Measurements from ENCODE around the gene GABRG3. TPM values are rescaled to one million over a fixed set of nuclear protein-coding genes. Genes with fewer than 3 reads are reported as not detected.

GABRG3 gene
- total RNA-seq, 2 donors from 2014 or later, result not detected

GRCh38 chr15:27495963-27496459 lies 525.0 kb downstream of the GABRG3 start:
- no peaks in the 10 kb centered on the region for H3K36me3 Mint-ChIP-seq
- H3K27ac Mint-ChIP-seq, result no peak overlapping the region
- no peaks in the 10 kb centered on the region for H3K27me3 Mint-ChIP-seq
- H3K4me1 Mint-ChIP-seq (ENCODE audit: low read depth in 2 of 2), result no peaks in the 10 kb centered on the region
- no peak for ATAC-seq
- DNase-seq (ENCODE audit: low spot score), result no peak
- peaks cover 9% of the 10 kb centered on the region for H3K9me3 Mint-ChIP-seq
- no peak overlapping the region for H3K4me3 Mint-ChIP-seq

GRCh38 chr15:27498700-27499099 lies 527.7 kb downstream of the GABRG3 start:
- no peaks in the 10 kb centered on the region for H3K36me3 Mint-ChIP-seq
- H3K4me1 Mint-ChIP-seq (ENCODE audit: low read depth in 2 of 2), result no peaks in the 10 kb centered on the region
- no peak overlapping the region for H3K27ac Mint-ChIP-seq
- no peak overlapping the region for H3K4me3 Mint-ChIP-seq
- DNase-seq (ENCODE audit: low spot score), result no peak
- ATAC-seq, result no peak
- no peaks in the 10 kb centered on the region for H3K27me3 Mint-ChIP-seq
- H3K9me3 Mint-ChIP-seq, result peaks cover 13% of the 10 kb centered on the region

- Mint-ChIP-seq H3K27ac (no peak overlapping the region), H3K9me3 (peaks cover 14% of the 10 kb centered on the region), H3K27me3 (no peaks in the 10 kb centered on the region), H3K4me1 (ENCODE audit: low read depth in 2 of 2) (no peaks in the 10 kb centered on the region), H3K4me3 (no peak overlapping the region), H3K36me3 (no peaks in the 10 kb centered on the region)
- DNase-seq (ENCODE audit: low spot score), result no peak
- no peak for ATAC-seq
Observed at GRCh38 chr15:27499191-27499590, 528.2 kb downstream of the GABRG3 start.

DNA sequence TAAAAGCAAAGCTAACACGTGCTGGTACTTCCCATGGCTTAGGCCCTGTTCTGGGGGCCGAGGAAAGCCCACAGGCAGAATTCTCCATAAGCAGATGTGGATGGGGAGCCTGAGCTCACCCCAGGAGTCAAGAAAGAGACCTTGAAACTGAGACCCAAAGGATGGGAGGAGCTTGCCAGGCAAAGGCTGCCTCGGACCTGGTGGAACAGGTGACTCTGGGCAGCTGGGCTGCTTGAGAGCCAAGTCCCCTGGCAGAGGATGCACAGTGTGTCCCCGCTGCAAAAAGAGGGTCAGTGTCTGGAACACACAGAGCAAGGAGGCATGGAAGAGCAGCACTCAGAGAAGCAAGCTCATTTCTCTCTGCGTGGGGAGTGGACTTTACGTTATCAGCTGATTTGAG lies 528.7 kb downstream of the GABRG3 start:
- peak in 1 of 2 donors; percentile 20 for ATAC-seq
- peaks cover 14% of the 10 kb centered on the region for H3K9me3 Mint-ChIP-seq
- H3K27me3 Mint-ChIP-seq, result no peaks in the 10 kb centered on the region
- H3K4me1 Mint-ChIP-seq (ENCODE audit: low read depth in 2 of 2), result no peaks in the 10 kb centered on the region
- no peak for DNase-seq (ENCODE audit: low spot score)
- no peaks in the 10 kb centered on the region for H3K36me3 Mint-ChIP-seq
- no peak overlapping the region for H3K4me3 Mint-ChIP-seq
- no peak overlapping the region for H3K27ac Mint-ChIP-seq

DNA sequence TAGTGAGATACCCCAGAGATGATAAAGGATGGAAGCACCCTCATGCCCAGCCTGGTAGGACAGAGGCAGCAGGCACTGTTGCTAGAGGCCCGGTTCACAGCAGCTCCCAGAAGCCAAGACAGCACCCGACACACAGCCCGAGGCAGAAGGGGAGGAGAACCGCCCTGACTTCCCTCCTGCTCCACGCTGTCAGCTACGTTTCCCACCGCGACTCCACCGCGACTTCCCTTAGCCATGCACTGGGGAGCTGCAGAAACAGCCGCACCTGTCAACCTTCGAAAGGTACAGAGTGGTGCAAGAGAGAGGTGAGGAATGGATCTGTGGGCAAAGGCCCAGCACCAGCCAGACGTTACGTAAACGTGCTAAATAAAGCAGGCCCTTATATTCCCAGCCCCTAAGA lies 529.2 kb downstream of the GABRG3 start:
- Mint-ChIP-seq H3K9me3 (peaks cover 12% of the 10 kb centered on the region), H3K27ac (no peak overlapping the region), H3K36me3 (no peaks in the 10 kb centered on the region), H3K4me3 (no peak overlapping the region), H3K4me1 (ENCODE audit: low read depth in 2 of 2) (no peaks in the 10 kb centered on the region), H3K27me3 (no peaks in the 10 kb centered on the region)
- ATAC-seq (no peak), DNase-seq (ENCODE audit: low spot score) (no peak)

GRCh38 chr15:27506752-27507151 lies 535.8 kb downstream of the GABRG3 start:
- no peak for ATAC-seq
- no peak overlapping the region for H3K4me3 Mint-ChIP-seq

DNA sequence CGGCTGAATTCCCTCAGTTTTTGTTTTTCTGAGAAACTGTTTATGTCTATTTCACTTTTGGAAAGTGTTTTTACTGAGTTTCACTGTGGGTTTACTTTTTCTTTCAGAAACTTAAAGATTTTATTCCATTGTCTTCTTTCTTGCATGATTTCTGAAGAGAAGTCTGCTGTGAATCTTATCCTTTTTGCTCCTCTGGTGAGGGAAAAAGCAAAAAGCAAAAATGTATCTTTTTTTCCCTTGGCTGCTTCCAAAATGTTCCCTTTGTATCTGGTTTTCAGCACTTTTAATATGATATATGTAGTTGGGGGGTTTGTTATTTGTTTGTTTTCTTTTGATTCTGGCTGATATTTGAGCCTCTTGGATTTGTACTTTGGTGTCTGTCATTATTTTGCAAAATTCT lies 538.0 kb downstream of the GABRG3 start:
- no peak overlapping the region for H3K4me3 Mint-ChIP-seq
- ATAC-seq (no peak), DNase-seq (ENCODE audit: low spot score) (no peak)
- H3K4me1 Mint-ChIP-seq (ENCODE audit: low read depth in 2 of 2), result no peaks in the 10 kb centered on the region
- H3K36me3 Mint-ChIP-seq, result peaks cover 24% of the 10 kb centered on the region
- no peak overlapping the region for H3K27ac Mint-ChIP-seq
- no peaks in the 10 kb centered on the region for H3K27me3 Mint-ChIP-seq
- peaks cover 29% of the 10 kb centered on the region for H3K9me3 Mint-ChIP-seq

More at GRCh38 chr15:27506752-27507151, 535.8 kb downstream of the GABRG3 start:
- no peaks in the 10 kb centered on the region for H3K27me3 Mint-ChIP-seq
- no peak overlapping the region for H3K27ac Mint-ChIP-seq
- peaks cover 18% of the 10 kb centered on the region for H3K36me3 Mint-ChIP-seq
- H3K4me1 Mint-ChIP-seq (ENCODE audit: low read depth in 2 of 2), result no peaks in the 10 kb centered on the region
- peaks cover 25% of the 10 kb centered on the region for H3K9me3 Mint-ChIP-seq
- no peak for DNase-seq (ENCODE audit: low spot score)

GRCh38 chr15:27512281-27513001 lies 541.5 kb downstream of the GABRG3 start:
- no peak overlapping the region for H3K27ac Mint-ChIP-seq
- peaks cover 24% of the 10 kb centered on the region for H3K36me3 Mint-ChIP-seq
- H3K27me3 Mint-ChIP-seq, result no peaks in the 10 kb centered on the region
- H3K4me3 Mint-ChIP-seq, result no peak overlapping the region
- ATAC-seq, result no peak
- H3K9me3 Mint-ChIP-seq, result peaks cover 29% of the 10 kb centered on the region
- no peak for DNase-seq (ENCODE audit: low spot score)
- no peaks in the 10 kb centered on the region for H3K4me1 Mint-ChIP-seq (ENCODE audit: low read depth in 2 of 2)

GRCh38 chr15:27514526-27514925 lies 543.5 kb downstream of the GABRG3 start:
- Mint-ChIP-seq H3K9me3 (peaks cover 33% of the 10 kb centered on the region), H3K4me1 (ENCODE audit: low read depth in 2 of 2) (no peaks in the 10 kb centered on the region), H3K27me3 (no peaks in the 10 kb centered on the region), H3K36me3 (peaks cover 20% of the 10 kb centered on the region), H3K27ac (no peak overlapping the region), H3K4me3 (no peak overlapping the region)
- DNase-seq (ENCODE audit: low spot score) (no peak), ATAC-seq (no peak)

DNA sequence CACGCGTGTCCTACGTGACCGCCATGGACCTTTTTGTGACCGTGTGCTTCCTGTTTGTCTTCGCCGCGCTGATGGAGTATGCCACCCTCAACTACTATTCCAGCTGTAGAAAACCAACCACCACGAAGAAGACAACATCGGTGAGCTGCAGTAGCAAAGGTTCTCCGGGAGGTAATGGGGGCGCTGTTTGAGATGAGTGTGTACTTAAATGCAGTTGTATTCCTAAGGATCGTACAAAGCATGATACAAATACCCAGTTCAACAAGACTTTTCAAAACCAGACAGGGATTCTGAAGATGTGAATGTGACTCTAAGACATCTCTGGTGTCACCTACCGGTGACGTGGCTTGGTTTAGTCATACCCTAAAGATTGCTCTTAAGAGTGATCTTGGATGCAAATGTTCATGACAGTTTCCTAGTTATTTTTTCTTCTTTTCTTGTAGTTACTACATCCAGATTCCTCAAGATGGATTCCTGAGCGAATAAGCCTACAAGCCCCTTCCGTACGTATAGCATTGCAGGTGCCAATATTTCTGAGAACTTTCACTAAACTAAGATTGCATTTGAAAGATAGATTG lies 556.6 kb downstream of the GABRG3 start:
- H3K36me3 Mint-ChIP-seq, result peaks cover 6% of the 10 kb centered on the region
- H3K9me3 Mint-ChIP-seq, result peaks cover 18% of the 10 kb centered on the region
- no peak overlapping the region for H3K27ac Mint-ChIP-seq
- H3K4me3 Mint-ChIP-seq, result no peak overlapping the region
- no peaks in the 10 kb centered on the region for H3K4me1 Mint-ChIP-seq (ENCODE audit: low read depth in 2 of 2)
- ATAC-seq (no peak), DNase-seq (ENCODE audit: low spot score) (no peak)
- H3K27me3 Mint-ChIP-seq, result no peaks in the 10 kb centered on the region

DNA sequence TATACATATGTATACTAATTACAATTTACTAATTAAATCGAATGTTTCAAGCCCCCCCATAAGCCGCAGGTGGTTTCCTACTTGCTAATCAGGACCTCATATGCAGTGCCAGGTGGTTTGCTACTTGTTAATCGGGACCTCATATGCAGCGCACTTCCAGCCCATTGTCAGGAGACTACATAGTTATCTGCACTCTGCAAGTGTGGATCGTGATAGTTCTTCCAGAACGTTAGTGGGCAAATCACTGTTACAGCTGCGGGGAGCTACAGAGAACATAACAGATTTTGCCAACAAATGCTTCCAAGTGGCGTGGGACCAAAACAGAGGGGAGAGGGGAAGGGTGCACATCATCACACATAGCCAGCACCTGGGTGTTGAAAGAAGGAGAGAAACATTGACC lies 558.4 kb downstream of the GABRG3 start:
- H3K4me3 Mint-ChIP-seq, result no peak overlapping the region
- ATAC-seq, result no peak
- peaks cover 20% of the 10 kb centered on the region for H3K9me3 Mint-ChIP-seq
- no peaks in the 10 kb centered on the region for H3K4me1 Mint-ChIP-seq (ENCODE audit: low read depth in 2 of 2)
- H3K27me3 Mint-ChIP-seq, result no peaks in the 10 kb centered on the region
- peaks cover 6% of the 10 kb centered on the region for H3K36me3 Mint-ChIP-seq
- DNase-seq (ENCODE audit: low spot score), result no peak
- H3K27ac Mint-ChIP-seq, result no peak overlapping the region

GRCh38 chr15:27530994-27531393 lies 560.0 kb downstream of the GABRG3 start:
- peaks cover 6% of the 10 kb centered on the region for H3K36me3 Mint-ChIP-seq

GRCh38 chr15:27532358-27532757 lies 561.4 kb downstream of the GABRG3 start:
- no peak overlapping the region for H3K27ac Mint-ChIP-seq
- no peaks in the 10 kb centered on the region for H3K27me3 Mint-ChIP-seq
- no peaks in the 10 kb centered on the region for H3K36me3 Mint-ChIP-seq
- no peaks in the 10 kb centered on the region for H3K4me1 Mint-ChIP-seq (ENCODE audit: low read depth in 2 of 2)
- DNase-seq (ENCODE audit: low spot score) (no peak), ATAC-seq (no peak)
- no peak overlapping the region for H3K4me3 Mint-ChIP-seq
- H3K9me3 Mint-ChIP-seq, result peaks cover 18% of the 10 kb centered on the region

More at GRCh38 chr15:27530994-27531393, 560.0 kb downstream of the GABRG3 start:
- Mint-ChIP-seq H3K27ac (no peak overlapping the region), H3K4me1 (ENCODE audit: low read depth in 2 of 2) (no peaks in the 10 kb centered on the region), H3K9me3 (peaks cover 26% of the 10 kb centered on the region), H3K4me3 (no peak overlapping the region), H3K27me3 (no peaks in the 10 kb centered on the region)
- ATAC-seq (no peak), DNase-seq (ENCODE audit: low spot score) (no peak)

- peaks cover 25% of the 10 kb centered on the region for H3K9me3 Mint-ChIP-seq
- no peak for ATAC-seq
Observed at GRCh38 chr15:27535445-27536129, 564.6 kb downstream of the GABRG3 start.

More at GRCh38 chr15:27535445-27536129, 564.6 kb downstream of the GABRG3 start:
- no peaks in the 10 kb centered on the region for H3K27me3 Mint-ChIP-seq
- H3K27ac Mint-ChIP-seq, result no peak overlapping the region
- no peaks in the 10 kb centered on the region for H3K4me1 Mint-ChIP-seq (ENCODE audit: low read depth in 2 of 2)
- H3K36me3 Mint-ChIP-seq, result no peaks in the 10 kb centered on the region
- no peak for DNase-seq (ENCODE audit: low spot score)
- H3K4me3 Mint-ChIP-seq, result no peak overlapping the region
